ENCODE data around the gene TIPARP. TPM values are rescaled to one million over a fixed set of nuclear protein-coding genes. Genes with fewer than 3 reads are reported as not detected.

TIPARP gene
- total RNA-seq, 4 donors from 2014 or later = 23.3 to 65.0 (median 31.2) TPM

DNA sequence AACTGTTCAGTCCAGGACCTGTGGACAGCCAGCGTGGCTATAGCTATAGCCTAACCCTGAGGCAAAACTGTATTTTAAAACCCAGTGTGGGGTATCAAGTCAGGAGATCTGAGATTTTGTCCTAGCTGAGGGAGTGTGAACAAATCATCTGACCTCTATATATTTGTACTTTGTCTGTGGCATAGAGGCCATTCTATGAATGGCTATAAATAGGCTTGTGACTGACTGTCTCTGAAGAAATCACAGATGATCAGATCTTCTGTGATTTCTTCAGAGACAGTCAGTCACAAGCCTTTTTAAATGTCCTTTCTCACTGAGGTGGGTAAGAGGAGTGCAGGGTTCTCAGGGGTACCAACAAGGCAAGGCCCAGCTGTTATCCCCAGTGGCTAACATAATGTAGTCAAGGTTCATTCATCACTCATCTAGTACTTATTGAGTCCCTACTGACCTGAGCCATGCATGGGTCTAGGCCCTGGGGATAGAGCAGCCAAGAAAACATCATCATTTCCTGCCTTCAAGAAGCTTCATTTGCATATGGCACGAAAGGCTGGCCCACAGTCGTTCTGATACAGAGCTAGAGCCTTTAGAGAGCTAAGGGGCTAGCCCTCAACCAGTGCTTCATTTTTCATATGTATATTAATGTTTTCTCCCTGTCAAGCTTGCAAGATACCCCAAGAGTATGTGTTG, 53.3 kb downstream of the TIPARP start:
- Histone ChIP-seq H3K27me3 (no peaks in the 10 kb centered on the region), H3K36me3 (no peaks in the 10 kb centered on the region), H3K9me3 (no peaks in the 10 kb centered on the region), H3K4me1 (no peaks in the 10 kb centered on the region), H3K27ac (no peak overlapping the region), H3K4me3 (replicated peaks in 1 of 3) (no peak overlapping the region)
- WGBS, 2 donors = 83 to 88% methylated on average over 3 of the region's 3 CpGs
- no peak for DNase-seq
- intact Hi-C loops (cut with DNase I) = no loop called here
- no peak for TF ChIP-seq CTCF (IDR thresholded peaks at IDR 0.05)
- no peak for TF ChIP-seq POLR2A (IDR thresholded peaks at IDR 0.05)

- Histone ChIP-seq H3K9me3 (no peaks in the 10 kb centered on the region), H3K27me3 (no peaks in the 10 kb centered on the region), H3K36me3 (no peaks in the 10 kb centered on the region), H3K27ac (no peak overlapping the region), H3K4me3 (replicated peaks in 1 of 3) (no peak overlapping the region), H3K4me1 (no peaks in the 10 kb centered on the region)
- DNase-seq = peak in 1 of 2 donors; percentile 21
- TF ChIP-seq CTCF (IDR thresholded peaks at IDR 0.05) (no peak), POLR2A (IDR thresholded peaks at IDR 0.05) (no peak)
- WGBS, 2 donors = 57 to 60% methylated on average over 7 of the region's 7 CpGs
- intact Hi-C loops (cut with DNase I) = no loop called here
Observed at GRCh38 chr3:156728267-156728985, 54.0 kb downstream of the TIPARP start.

DNA sequence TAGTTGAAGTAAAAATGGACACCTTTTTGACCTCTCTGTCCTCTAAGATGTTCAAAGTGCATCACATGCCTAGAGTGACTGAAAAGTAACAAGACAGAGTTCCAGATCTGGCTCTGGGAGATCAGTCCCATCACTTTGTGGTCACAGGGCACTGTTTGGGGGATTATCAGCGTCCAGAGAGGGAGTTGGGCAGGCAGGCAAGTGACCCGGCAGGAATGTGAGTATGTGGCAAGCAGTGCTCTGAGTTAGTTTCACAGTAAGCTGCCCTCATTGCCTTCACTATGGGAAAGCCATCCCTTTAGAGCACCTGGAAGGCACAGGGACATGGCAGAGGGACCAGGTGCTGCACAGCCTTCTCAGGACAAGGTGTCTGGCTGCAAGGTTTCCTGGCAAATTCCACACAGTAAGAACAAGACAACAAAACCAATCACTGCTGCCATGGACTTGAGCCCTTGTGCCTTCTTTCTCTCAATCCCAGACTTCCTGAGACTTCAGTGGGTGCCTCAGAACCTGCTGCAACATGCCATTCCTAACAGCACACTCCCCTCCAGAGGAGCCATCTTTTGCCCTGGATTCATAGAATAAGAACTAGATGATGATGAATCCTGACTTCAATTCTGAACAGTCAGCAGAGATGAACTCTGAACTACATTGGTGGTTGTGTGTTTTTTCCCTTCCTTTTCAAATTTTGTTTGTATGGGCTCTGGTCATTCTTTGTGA, 55.2 kb downstream of the TIPARP start:
- DNase-seq = no peak
- 48 to 53% methylated on average over 2 of the region's 2 CpGs for WGBS, 2 donors

DNA sequence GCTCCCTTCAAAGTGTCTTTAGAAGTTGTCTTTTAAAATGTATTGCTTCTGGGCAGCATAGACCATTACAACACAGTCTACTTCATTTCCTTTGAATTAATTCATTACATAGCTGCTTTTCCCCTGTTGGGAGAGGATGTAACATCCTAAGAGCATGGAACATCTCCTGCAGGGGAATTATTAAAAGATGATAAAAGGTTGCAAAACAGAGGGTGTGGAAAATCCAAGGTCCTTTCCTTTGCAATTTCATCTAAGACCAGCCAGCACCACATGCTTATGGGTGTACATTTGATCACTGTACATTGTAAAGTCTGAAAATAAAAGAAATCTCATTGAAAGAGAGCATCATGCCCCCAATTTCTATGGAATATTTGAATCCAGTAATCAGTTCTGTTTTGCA, 57.4 kb downstream of the TIPARP start:
- TF ChIP-seq POLR2A (IDR thresholded peaks at IDR 0.05) (no peak), CTCF (IDR thresholded peaks at IDR 0.05) (no peak)
- no peak overlapping the region for H3K4me3 ChIP-seq (replicated peaks in 1 of 3)
- intact Hi-C loops (cut with DNase I) = no loop called here
- no peaks in the 10 kb centered on the region for H3K27me3 ChIP-seq
- no peaks in the 10 kb centered on the region for H3K9me3 ChIP-seq
- DNase-seq = no peak
- H3K36me3 ChIP-seq = no peaks in the 10 kb centered on the region
- H3K4me1 ChIP-seq = no peaks in the 10 kb centered on the region
- no peak overlapping the region for H3K27ac ChIP-seq

More for the DNA sequence above, 55.2 kb downstream of the TIPARP start:
- Histone ChIP-seq H3K4me1 (no peaks in the 10 kb centered on the region), H3K4me3 (replicated peaks in 1 of 3) (no peak overlapping the region), H3K9me3 (no peaks in the 10 kb centered on the region), H3K27ac (no peak overlapping the region), H3K36me3 (no peaks in the 10 kb centered on the region), H3K27me3 (no peaks in the 10 kb centered on the region)
- intact Hi-C loops (cut with DNase I) = no loop called here
- TF ChIP-seq CTCF (IDR thresholded peaks at IDR 0.05) = no peak
- TF ChIP-seq POLR2A (IDR thresholded peaks at IDR 0.05) = no peak

- 58 to 66% methylated on average over 6 of the region's 6 CpGs for WGBS, 2 donors
- H3K27ac ChIP-seq = no peak overlapping the region
- no peak for DNase-seq
- no peaks in the 10 kb centered on the region for H3K4me1 ChIP-seq
- no peaks in the 10 kb centered on the region for H3K9me3 ChIP-seq
- intact Hi-C loops (cut with DNase I) = no loop called here
- H3K36me3 ChIP-seq = no peaks in the 10 kb centered on the region
- H3K27me3 ChIP-seq = no peaks in the 10 kb centered on the region
- no peak overlapping the region for H3K4me3 ChIP-seq (replicated peaks in 1 of 3)
- TF ChIP-seq CTCF (IDR thresholded peaks at IDR 0.05) (no peak), POLR2A (IDR thresholded peaks at IDR 0.05) (no peak)
Observed at GRCh38 chr3:156732261-156732660, 57.9 kb downstream of the TIPARP start.
